HG02610 (cell line): ENCODE measurements around the gene PTMS.
A peak's percentile ranks its signal among the peaks of the same experiment; 100 is the strongest.
"Not testable (repeated sequence)": the region's sequence is repeated elsewhere in the genome, so short reads cannot be mapped to it uniquely, and the experiment has no call there.

Experiments used
- ATAC-seq: cut with Tn5 transposase; IDR thresholded peaks from one replicate; pipeline ENCODE4 v1.9.1; 2021; ENCODE audit warnings: mild to moderate bottlenecking, moderate library complexity; ENCODE audit not compliant: unreplicated experiment

Gene PTMS

DNA sequence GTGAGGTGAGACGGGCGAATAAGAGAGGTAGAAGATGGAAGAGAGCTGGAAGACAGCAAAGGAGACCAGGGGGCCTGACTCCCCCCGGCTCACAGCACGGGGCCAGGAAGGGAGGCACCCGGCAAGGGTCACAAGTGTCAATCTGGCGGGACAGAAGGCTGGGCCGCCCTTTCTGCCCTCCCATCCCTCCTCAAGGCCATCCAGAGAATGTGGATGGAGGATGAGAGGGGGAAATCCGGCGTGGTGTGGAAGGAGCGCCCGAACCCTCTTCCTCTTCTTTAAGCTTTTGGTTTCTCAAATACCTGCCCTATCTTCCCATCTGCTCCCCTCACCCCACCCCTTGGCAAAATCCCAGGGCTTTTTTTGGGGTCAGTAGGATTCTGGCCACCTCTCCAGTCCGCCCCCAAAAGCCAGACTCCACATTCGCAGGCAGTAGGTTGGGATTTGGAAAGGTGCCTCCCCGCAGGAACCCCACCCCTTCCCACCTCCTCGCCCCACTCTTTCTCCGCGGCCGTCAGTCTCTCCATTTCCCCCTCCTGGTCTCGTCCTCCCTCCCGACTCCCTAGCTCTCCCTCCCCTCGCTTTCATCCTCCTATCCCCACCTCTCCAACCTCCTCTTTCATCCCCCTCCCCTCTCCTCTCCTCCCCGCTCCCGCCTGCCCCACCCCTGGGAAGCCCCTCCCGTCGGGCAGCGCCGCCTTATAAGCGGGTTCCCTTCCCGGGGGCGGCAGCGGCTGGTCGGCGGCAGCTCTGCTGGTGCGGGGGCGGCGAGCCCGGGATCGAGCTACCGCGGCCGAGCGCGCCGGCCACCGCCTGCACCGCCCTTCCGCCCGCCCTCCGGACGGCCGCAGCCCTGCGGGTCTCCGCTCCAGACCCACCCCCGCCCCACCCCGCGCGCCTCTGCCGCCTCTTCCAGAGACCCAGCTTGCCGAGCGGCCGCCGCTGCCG, at the start of gene PTMS:
Gene PTMS (plus strand): TSS at position 730 of the 948 bp plus-strand sequence. CDS start 343 bp downstream, outside the sequence.
- peak; percentile 8 for ATAC-seq

- no peak for ATAC-seq
Observed at GRCh38 chr12:6716874-6717437, 49.2 kb upstream of the PTMS start.

- ATAC-seq, result no peak
Observed at GRCh38 chr12:6722863-6723262, 43.3 kb upstream of the PTMS start.

DNA sequence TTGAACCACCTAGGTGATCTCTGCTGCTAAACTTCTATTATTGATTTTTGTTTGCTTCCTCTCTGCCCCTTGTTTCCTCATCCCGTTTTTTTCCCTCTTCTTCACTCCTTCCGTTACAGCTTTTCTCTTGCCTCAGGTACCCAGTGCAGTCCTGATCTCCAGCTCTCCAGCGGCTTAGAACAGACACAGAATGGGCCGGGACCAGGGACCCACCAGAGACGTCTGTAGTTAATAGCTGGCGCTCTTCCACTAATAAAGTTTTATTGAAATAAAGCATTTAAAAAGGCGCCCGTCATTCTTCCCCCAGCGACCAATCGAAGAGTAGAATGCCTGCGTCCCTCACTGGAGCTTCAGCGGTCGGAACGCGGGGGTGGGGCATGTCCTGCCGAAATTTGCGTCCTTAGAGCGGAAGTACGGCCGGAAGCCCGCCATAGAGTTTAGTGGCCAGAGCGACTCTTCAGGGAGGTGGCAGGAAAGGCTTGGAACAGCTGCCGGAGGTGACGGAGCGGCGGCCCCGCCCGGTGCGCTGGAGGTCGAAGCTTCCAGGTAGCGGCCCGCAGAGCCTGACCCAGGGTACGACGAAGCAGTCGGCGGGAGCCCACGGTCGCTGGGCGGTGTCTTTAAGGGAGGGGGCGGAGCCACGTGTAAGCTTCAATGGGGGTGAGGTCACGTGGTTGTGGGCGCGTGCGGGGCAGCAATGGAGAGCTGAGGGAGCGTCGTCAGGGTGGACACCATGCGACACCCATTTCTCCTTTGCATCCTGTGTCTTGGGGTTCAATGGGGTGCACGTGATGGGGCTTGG, 42.4 kb upstream of the PTMS start, which contains the start of gene COPS7A:
Gene COPS7A (plus strand): TSS at position 440 of the 802 bp plus-strand sequence. CDS start 611 bp downstream, outside the sequence.
- ATAC-seq, result peak; percentile 93

DNA sequence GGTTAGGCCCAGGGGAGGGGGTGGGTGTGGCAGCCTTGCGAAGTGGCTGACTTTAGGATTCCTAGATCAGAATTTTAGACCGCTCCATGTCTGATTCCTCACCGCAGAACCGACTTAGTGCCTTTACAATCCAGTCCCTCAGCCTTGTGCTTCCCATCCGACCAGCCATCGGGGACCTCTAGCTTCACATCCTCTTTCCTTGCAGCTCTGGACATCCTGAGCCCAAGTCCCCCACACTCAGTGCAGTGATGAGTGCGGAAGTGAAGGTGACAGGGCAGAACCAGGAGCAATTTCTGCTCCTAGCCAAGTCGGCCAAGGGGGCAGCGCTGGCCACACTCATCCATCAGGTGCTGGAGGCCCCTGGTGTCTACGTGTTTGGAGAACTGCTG, 41.8 kb upstream of the PTMS start:
- peak; percentile 18 for ATAC-seq

- ATAC-seq, result no peak
Observed at GRCh38 chr12:6725350-6725749, 40.8 kb upstream of the PTMS start.

DNA sequence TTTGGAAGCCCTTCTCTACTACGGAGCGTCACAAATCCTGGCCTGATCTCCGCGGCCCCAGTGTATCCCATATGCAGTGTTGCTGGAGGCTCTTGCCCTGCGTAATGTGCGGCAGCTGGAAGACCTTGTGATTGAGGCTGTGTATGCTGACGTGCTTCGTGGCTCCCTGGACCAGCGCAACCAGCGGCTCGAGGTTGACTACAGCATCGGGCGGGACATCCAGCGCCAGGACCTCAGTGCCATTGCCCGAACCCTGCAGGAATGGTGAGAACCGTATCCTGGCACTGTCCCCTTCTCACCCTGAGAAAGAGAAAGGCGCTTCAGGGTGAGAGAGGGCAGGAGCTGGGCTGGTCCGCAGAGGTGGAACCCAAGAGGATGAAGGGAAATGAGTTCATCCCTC, 37.0 kb upstream of the PTMS start:
- no peak for ATAC-seq

DNA sequence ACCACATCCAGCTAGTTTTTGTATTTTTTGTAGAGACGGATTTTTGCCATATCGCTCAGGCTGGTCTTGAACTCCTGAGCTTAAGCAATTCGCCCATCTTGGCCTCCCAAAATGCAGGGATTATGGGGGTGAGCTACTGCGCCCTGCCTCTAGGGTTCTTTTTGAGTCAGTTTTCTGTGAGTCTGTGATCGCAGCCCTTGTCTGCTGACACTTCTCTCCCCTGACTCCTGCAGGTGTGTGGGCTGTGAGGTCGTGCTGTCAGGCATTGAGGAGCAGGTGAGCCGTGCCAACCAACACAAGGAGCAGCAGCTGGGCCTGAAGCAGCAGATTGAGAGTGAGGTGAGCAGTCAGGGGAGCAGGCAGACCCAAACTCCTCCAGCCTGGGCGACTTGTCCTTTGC, 36.0 kb upstream of the PTMS start:
- ATAC-seq, result no peak

DNA sequence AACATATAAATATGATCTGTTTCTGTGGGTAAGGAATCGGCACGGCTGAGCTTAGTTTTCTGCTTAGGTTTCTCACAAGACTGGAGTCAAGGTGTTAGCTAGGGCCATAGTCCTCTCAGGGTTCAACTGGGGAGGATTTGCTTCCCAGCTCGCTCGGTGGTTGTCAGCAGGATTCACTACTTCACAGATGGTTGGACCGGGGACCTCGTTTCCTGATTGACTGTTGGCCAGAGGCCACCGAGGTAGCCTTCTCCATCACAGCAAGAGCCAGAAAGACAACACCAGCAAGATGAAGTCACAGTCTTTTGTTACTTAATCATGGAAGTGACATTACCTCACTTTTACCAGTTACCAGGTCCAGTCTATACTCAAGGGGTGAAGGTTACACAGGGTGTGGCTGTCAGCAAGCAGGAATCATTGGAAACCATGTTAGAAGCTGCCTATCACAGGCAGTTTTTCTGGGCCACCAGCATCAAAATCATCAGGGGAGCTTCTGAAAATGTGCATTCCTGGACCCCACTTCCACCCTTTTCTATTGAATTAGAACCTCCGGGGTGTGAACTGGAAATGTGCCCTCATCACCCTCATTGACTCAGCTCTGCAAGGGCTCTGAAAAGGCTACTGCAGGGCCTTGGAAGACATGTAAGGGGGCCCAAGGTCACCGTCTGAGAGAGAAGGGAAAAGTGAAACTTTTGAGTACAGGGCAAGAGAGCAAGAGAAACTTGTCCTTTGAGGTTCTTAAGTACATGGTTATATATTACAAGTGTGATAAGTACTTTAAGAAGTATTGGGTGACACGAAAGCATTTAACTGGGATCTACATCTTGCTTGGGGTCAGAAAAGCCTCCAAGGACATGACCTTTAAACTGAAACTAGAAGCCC, 31.4 kb upstream of the PTMS start:
- ATAC-seq, result no peak

GRCh38 chr12:6735448-6736191, 30.5 kb upstream of the PTMS start:
- ATAC-seq, result no peak

DNA sequence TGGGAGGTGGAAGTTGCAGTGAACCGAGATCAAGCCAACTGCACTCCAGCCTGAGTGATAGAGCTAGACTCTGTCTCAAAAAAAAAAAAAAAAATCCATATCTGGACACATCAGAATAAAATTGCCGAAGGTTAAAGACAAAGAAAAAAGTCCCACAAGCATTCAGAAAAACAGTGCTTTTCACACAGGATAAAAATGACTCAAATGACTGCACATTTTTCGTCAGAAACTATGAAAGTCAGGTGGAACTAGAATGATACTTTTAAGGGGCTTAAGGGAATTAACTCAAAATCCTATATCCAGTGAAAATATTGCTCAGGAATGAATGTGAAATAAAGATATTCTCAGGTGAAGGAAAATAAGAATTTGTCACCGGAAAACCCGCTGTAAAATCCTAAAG, 29.4 kb upstream of the PTMS start:
- no peak for ATAC-seq

DNA sequence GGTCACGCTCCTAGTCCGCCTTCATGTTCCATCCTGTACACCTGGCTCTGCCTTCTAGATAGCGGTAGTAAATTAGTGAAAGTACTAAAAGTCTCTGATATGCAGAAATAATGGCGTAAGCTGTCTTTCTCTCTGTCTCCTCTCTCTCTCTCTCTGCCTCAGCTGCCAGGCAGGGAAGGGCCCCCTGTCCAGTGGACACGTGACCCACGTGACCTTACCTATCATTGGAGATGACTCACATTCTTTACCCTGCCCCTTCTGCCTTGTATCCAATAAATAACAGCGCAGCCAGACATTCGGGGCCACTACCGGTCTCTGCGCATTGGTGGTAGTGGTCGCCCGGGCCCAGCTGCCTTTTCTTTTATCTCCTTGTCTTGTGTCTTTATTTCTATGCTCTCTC, 24.1 kb upstream of the PTMS start:
- ATAC-seq, result not testable (repeated sequence)

DNA sequence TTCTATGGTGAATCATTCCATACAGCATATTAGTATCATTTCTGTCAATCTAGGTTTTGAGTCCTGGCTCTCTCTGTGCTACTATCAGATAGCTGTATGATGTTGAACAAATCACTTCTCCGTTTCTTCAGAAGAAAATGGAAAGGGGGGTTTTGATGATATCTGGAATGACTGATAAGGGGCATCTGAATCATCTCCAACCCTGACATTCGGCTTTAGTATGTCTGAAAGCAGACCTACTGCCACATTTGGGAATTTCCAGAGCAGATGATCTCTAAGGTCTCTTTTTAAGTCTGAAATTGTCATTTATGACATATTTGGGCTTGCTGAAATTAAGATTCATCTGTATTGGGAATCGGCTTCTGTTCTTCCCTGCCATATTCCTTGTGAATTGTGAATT, 23.3 kb upstream of the PTMS start:
- ATAC-seq, result no peak

DNA sequence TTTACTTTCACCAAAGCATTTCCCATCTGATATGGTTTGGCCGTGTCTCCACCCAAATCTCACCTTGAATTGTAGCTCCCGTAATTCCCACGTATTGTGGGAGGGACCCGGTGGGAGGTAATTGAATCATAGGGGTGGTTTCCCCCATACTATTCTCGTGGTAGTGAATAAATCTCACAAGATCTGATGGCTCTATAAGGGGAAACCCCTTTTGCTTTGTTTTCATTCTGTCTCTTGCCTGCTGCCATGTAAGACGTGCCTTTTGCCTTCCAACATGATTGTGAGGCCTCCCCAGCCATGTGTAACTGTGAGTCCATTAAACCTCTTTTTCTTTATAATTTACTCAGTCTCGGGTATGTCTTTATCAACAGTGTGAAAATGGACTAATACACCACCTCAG, 22.9 kb upstream of the PTMS start:
- ATAC-seq, result not testable (repeated sequence)

DNA sequence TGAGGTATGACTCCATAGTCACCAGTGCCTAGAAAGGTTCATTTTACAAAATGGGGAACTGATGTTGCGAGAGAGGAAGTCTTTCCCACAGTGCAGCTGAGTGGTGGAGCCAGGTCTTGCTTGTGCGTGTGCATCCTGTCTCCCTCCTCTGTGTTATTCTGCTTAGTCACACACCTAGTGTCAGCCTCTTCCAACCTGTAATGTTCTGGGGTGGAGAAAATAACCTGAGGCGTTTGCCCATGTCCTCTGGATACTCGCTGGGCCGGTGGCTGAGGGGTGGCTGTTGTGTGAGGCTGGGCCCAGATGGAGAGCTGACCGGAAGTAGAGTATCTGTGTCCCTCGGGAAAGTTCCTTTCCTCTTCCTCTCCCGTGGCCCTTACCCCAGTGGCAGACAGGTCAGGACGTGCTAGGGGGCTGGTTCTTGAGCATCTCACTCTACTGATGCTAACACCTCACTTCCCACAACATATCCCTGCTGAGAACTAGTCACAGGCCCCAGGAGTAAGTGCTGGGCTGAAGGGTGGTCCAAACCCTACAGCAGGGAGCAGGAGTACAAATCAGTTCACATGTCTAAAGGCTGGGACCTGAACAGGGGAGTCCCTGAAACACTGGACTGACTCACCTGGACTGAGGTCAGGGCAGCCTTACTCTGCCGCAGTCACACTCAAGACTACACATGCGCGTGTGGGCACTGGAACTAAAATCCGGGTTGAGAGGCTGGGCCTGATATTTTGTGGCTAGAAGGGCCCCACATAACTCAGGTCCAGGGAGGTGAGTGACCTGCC, 20.2 kb upstream of the PTMS start:
- no peak for ATAC-seq

DNA sequence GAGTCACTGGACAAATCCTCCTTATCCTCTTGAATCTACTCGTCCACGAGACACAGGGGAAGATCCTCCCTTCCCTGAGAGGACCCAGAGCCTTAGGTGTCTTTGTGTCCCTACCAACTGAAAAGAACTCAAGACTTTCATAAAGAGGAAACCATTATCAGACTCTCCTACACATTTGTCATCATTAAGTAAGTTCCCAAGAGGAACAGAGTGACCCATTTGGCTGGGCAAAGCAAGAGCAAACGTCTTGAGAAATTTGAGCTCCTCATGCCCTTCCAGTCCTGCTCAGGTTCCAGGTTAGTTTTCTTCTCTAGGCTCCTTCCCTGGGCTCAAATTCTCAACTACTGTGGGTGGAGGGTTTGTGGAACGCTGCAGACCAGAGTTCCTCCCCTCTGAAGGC, 18.9 kb upstream of the PTMS start:
- ATAC-seq, result no peak

- no peak for ATAC-seq
Observed at GRCh38 chr12:6748761-6749160, 17.4 kb upstream of the PTMS start.

GRCh38 chr12:6750506-6750905, 15.7 kb upstream of the PTMS start:
- no peak for ATAC-seq

DNA sequence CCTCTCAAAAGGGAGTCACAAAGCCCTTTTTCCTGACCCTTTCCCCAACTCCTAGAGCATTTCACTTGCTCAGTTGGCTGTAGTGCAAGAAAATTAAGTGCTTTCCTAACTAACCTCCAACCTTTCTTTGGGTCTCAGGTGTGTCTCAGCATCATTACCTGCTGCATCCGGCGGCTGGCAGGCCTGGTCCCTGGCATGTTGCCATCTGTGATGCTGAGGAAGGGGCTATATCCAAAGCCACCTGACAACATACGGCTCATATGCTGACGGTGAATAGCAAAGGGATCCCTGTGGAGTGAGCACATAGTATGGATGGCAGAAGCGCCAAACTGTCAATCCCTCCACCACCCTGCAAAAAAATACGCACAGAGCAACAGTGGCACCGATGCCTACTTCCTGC, 14.4 kb upstream of the PTMS start:
- no peak for ATAC-seq
